Astrocyte (in vitro differentiated cells and primary cell): ENCODE data around the gene ECSIT.

ENCODE experiments used
- EZH2 ChIP-seq: IDR thresholded peaks from 2 replicates; pipeline ENCODE4 v1.6.1; 2012; ENCODE audit warnings: mild to moderate bottlenecking, low read length, inconsistent platforms; ENCODE audit not compliant: insufficient read depth
- TF ChIP-seq, protein P1 (sequence below): IDR thresholded peaks from 2 replicates; pipeline ENCODE4 v1.5.1; 2011; ENCODE audit warnings: low read depth, mild to moderate bottlenecking, inconsistent platforms, low read length, moderate library complexity; ENCODE audit not compliant: insufficient read depth

DNA sequence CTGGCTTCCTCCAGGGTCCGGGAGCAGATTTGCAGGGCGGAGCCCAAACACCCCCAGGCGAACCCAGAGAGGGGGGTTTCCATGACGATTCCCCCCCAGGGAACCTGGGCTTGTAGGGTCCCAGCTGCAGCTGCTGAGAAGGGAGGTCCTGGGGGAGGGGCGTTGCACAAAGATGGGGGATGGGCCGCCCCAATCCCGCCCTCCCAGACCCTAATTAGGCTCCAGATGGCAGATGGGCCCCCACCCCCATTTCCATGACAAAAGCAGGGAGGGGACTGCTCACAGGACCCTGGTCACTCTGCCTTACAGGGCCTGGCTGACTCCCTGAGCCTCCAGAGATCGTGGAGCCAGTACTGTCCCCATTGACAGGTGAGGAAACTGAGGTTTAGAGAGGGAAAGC lies 63.3 kb downstream of the ECSIT start:
- TF ChIP-seq, protein P1, sequence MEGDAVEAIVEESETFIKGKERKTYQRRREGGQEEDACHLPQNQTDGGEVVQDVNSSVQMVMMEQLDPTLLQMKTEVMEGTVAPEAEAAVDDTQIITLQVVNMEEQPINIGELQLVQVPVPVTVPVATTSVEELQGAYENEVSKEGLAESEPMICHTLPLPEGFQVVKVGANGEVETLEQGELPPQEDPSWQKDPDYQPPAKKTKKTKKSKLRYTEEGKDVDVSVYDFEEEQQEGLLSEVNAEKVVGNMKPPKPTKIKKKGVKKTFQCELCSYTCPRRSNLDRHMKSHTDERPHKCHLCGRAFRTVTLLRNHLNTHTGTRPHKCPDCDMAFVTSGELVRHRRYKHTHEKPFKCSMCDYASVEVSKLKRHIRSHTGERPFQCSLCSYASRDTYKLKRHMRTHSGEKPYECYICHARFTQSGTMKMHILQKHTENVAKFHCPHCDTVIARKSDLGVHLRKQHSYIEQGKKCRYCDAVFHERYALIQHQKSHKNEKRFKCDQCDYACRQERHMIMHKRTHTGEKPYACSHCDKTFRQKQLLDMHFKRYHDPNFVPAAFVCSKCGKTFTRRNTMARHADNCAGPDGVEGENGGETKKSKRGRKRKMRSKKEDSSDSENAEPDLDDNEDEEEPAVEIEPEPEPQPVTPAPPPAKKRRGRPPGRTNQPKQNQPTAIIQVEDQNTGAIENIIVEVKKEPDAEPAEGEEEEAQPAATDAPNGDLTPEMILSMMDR = no peak
- TF ChIP-seq EZH2 = no peak
